Bronchial epithelial cell (primary cell): Measurements from ENCODE around the gene TM4SF18. TPM values are rescaled to one million over a fixed set of nuclear protein-coding genes. Genes with fewer than 3 reads are reported as not detected.
A peak's percentile ranks its signal among the peaks of the same experiment; 100 is the strongest.

Source experiments
- DNase-seq: peaks from one replicate; pipeline ENCODE4 v3.0.0-alpha.2; 2010; ENCODE audit warnings: low read depth
- FAIRE-seq: peaks from 2 replicates; lab custom pipeline; 2011; peaks lifted over from hg19 to GRCh38; lab: Jason Lieb, UNC
- H3K27me3 ChIP-seq: 2 replicates; pipeline ENCODE4 v1.5.1; 2011; ENCODE audit warnings: low read length; ENCODE audit not compliant: control insufficient read depth, insufficient read depth
- H3K36me3 ChIP-seq: 2 replicates; pipeline ENCODE4 v1.5.1; 2011; ENCODE audit warnings: low read length; ENCODE audit not compliant: control insufficient read depth, insufficient read depth
- H3K4me3 ChIP-seq: 2 replicates; pipeline ENCODE4 v1.5.1; 2011; ENCODE audit warnings: mild to moderate bottlenecking, low read depth, low read length, control low read depth
- total RNA-seq: library from RNA; depleted of rRNA; stranded (reverse); fragments of >200 nt; gene quantifications from 2 replicates; pipeline ENCODE4 v1.2.1, GENCODE V29; 2014
- TF ChIP-seq, protein P1 (sequence below): IDR thresholded peaks from 2 replicates; pipeline ENCODE4 v1.5.1; 2011; ENCODE audit warnings: mild to moderate bottlenecking, moderate library complexity, low read length, control low read depth, inconsistent platforms; ENCODE audit not compliant: insufficient read depth, severe bottlenecking

The TM4SF18 gene
- total RNA-seq, 1 donor from 2014 or later, result not detected

DNA sequence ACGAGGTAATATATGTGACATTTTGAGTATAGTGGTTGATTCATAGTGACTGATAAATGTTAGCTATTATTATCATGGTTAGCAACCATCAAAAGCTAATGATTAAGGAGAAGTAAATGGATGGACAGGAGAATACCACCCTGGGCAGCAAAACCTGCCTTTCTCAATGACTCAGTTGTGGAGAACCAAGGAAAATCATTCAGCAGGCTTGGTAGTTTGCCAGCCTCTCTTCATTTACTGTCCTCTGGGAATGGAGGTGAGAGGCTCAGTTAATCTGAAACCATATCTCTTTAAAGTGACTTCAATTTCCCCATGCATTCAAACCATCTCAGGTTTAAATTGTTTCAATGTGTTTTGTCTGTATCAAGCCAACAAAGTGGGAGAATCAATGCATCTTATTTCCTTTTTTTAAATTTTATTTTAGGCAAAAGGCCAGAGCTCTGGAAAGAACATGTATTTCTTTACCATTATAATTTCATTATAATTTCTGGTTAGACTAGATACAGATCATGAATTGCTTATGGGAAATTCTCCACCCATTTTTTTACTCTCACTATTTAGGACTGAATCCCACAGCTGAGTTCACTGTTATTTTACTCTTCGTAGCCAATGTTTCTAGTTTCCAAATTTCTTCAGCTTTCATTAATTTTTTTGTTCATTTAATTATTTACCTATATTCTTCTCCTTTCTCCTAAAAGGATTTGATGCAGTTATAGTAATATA is 2.7 kb downstream of the TM4SF18 start:
- Histone ChIP-seq H3K27me3 (no peaks in the 10 kb centered on the region), H3K36me3 (no peaks in the 10 kb centered on the region), H3K4me3 (no peak overlapping the region)
- TF ChIP-seq, protein P1, sequence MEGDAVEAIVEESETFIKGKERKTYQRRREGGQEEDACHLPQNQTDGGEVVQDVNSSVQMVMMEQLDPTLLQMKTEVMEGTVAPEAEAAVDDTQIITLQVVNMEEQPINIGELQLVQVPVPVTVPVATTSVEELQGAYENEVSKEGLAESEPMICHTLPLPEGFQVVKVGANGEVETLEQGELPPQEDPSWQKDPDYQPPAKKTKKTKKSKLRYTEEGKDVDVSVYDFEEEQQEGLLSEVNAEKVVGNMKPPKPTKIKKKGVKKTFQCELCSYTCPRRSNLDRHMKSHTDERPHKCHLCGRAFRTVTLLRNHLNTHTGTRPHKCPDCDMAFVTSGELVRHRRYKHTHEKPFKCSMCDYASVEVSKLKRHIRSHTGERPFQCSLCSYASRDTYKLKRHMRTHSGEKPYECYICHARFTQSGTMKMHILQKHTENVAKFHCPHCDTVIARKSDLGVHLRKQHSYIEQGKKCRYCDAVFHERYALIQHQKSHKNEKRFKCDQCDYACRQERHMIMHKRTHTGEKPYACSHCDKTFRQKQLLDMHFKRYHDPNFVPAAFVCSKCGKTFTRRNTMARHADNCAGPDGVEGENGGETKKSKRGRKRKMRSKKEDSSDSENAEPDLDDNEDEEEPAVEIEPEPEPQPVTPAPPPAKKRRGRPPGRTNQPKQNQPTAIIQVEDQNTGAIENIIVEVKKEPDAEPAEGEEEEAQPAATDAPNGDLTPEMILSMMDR, result no peak
- DNase-seq, result peak; percentile 65
- no peak for FAIRE-seq

- FAIRE-seq (no peak), DNase-seq (no peak)
- Histone ChIP-seq H3K4me3 (no peak overlapping the region), H3K36me3 (no peaks in the 10 kb centered on the region), H3K27me3 (no peaks in the 10 kb centered on the region)
- TF ChIP-seq, protein P1, result no peak
Observed at GRCh38 chr3:149327156-149327555, 6.3 kb downstream of the TM4SF18 start.

GRCh38 chr3:149325581-149325980 is 7.9 kb downstream of the TM4SF18 start:
- Histone ChIP-seq H3K36me3 (no peaks in the 10 kb centered on the region), H3K27me3 (no peaks in the 10 kb centered on the region), H3K4me3 (no peak overlapping the region)
- DNase-seq, result no peak
- TF ChIP-seq, protein P1, result no peak
- FAIRE-seq, result no peak

- Histone ChIP-seq H3K4me3 (no peak overlapping the region), H3K27me3 (no peaks in the 10 kb centered on the region), H3K36me3 (no peaks in the 10 kb centered on the region)
- no peak for FAIRE-seq
- no peak for DNase-seq
- TF ChIP-seq, protein P1, result no peak
Observed at GRCh38 chr3:149324332-149324731, 9.1 kb downstream of the TM4SF18 start.

GRCh38 chr3:149321640-149322039 is 11.8 kb downstream of the TM4SF18 start:
- H3K27me3 ChIP-seq, result no peaks in the 10 kb centered on the region
- no peak overlapping the region for H3K4me3 ChIP-seq
- no peaks in the 10 kb centered on the region for H3K36me3 ChIP-seq
- TF ChIP-seq, protein P1, result no peak
- DNase-seq (no peak), FAIRE-seq (no peak)

- H3K4me3 ChIP-seq, result no peak overlapping the region
- FAIRE-seq, result no peak
- H3K27me3 ChIP-seq, result no peaks in the 10 kb centered on the region
- DNase-seq, result no peak
- H3K36me3 ChIP-seq, result no peaks in the 10 kb centered on the region
- TF ChIP-seq, protein P1, result no peak
Observed at GRCh38 chr3:149321136-149321535, 12.3 kb downstream of the TM4SF18 start.
